GM23338 (cell line): ENCODE measurements around the gene MAP2K1.

Source experiments
- CREB1 ChIP-seq: fragments of 250-450 bp; sonication (Bioruptor Pico); IDR thresholded peaks from 2 replicates; pipeline ENCODE4 v1.5.0; 2020; ENCODE audit warnings: low read depth, mild to moderate bottlenecking, moderate library complexity
- CTCF ChIP-seq, 2 experiments: fragments of 200-600 bp in 1 of 2; sonication (generic) in 1 of 2; conservative IDR thresholded peaks; 2 replicates each; pipeline versions ENCODE4 v1.5.1 to v1.6.1; 2016 to 2017; ENCODE audit warnings: antibody characterized with exemption in 2 of 2, low read depth in 2 of 2, mild to moderate bottlenecking in 2 of 2, moderate library complexity in 1 of 2
- ETS1 ChIP-seq: IDR thresholded peaks from 2 replicates; pipeline ENCODE4 v1.6.1; 2016; ENCODE audit warnings: antibody characterized with exemption
- EZH2 ChIP-seq: fragments of 200-600 bp; sonication (generic); IDR thresholded peaks from one replicate; pipeline ENCODE4 v1.8.0; 2017; ENCODE audit warnings: antibody characterized with exemption, mild to moderate bottlenecking, low read depth; ENCODE audit not compliant: unreplicated experiment
- EZH2phosphoT487 ChIP-seq: fragments of 200-600 bp; sonication (generic); IDR thresholded peaks from one replicate; pipeline ENCODE4 v1.8.1; 2018; ENCODE audit warnings: antibody characterized with exemption; ENCODE audit not compliant: unreplicated experiment
- JUNB ChIP-seq: IDR thresholded peaks from one replicate; pipeline ENCODE4 v1.6.1; 2016; ENCODE audit warnings: antibody characterized with exemption; ENCODE audit not compliant: unreplicated experiment
- NANOG ChIP-seq: IDR thresholded peaks from 2 replicates; pipeline ENCODE4 v1.6.1; 2016; ENCODE audit warnings: antibody characterized with exemption, borderline replicate concordance
- POLR2AphosphoS5 ChIP-seq: IDR thresholded peaks from 2 replicates; pipeline ENCODE4 v1.6.1; 2016; ENCODE audit warnings: antibody characterized with exemption, low read depth
- REST ChIP-seq: IDR thresholded peaks from one replicate; pipeline ENCODE4 v1.6.1; 2018; ENCODE audit warnings: antibody characterized with exemption; ENCODE audit not compliant: unreplicated experiment
- STAT1 ChIP-seq: IDR thresholded peaks from one replicate; pipeline ENCODE4 v1.6.1; 2016; ENCODE audit warnings: antibody characterized with exemption; ENCODE audit not compliant: unreplicated experiment
- ZNF114 ChIP-seq: fragments of 250-450 bp; sonication (Bioruptor Pico); IDR thresholded peaks from 2 replicates; pipeline ENCODE4 v1.5.0; 2020; ENCODE audit warnings: mild to moderate bottlenecking, moderate library complexity
- ZNF331 ChIP-seq: fragments of 250-450 bp; sonication (Bioruptor Pico); IDR thresholded peaks from 2 replicates; pipeline ENCODE4 v1.5.0; 2020; ENCODE audit warnings: low read depth, mild to moderate bottlenecking, moderate library complexity
- ZNF462 ChIP-seq: fragments of 250-450 bp; sonication (Bioruptor Pico); IDR thresholded peaks from 2 replicates; pipeline ENCODE4 v1.5.0; 2020; ENCODE audit warnings: mild to moderate bottlenecking, moderate library complexity

GRCh38 chr15:66489179-66489791 lies 102.6 kb downstream of the MAP2K1 start:
- no peak for TF ChIP-seq CTCF (conservative IDR thresholded peaks at IDR 0.05; ENCODE audit: low read depth in 2 of 2)
- TF ChIP-seq EZH2: no peak
- TF ChIP-seq POLR2AphosphoS5: no peak
- TF ChIP-seq REST: no peak
- no peak for TF ChIP-seq EZH2phosphoT487
- TF ChIP-seq STAT1: no peak
- TF ChIP-seq ZNF114 (CRISPR knock-in tag): no peak
- TF ChIP-seq CREB1 (CRISPR knock-in tag): no peak
- TF ChIP-seq JUNB: no peak
- no peak for TF ChIP-seq ETS1
- TF ChIP-seq ZNF331 (CRISPR knock-in tag): no peak
- TF ChIP-seq NANOG: no peak
- no peak for TF ChIP-seq ZNF462 (CRISPR knock-in tag)
